A549 treated with GW870086 at 1 μM for 4 hours (cell line): ENCODE data around the gene PARP1. TPM values are rescaled to one million over a fixed set of nuclear protein-coding genes. Genes with fewer than 3 reads are reported as not detected.

ENCODE experiments used
- total RNA-seq: library from RNA; stranded (reverse); fragments of 200-300 nt; extraction: Qiagen RNA extraction; gene quantifications from 5 replicates; pipeline ENCODE4 v1.2.3, GENCODE V29; 2022; ENCODE audit warnings: low read depth

Gene PARP1
- 94.3 to 122 TPM (median 112 TPM) in 5 replicates for total RNA-seq

DNA sequence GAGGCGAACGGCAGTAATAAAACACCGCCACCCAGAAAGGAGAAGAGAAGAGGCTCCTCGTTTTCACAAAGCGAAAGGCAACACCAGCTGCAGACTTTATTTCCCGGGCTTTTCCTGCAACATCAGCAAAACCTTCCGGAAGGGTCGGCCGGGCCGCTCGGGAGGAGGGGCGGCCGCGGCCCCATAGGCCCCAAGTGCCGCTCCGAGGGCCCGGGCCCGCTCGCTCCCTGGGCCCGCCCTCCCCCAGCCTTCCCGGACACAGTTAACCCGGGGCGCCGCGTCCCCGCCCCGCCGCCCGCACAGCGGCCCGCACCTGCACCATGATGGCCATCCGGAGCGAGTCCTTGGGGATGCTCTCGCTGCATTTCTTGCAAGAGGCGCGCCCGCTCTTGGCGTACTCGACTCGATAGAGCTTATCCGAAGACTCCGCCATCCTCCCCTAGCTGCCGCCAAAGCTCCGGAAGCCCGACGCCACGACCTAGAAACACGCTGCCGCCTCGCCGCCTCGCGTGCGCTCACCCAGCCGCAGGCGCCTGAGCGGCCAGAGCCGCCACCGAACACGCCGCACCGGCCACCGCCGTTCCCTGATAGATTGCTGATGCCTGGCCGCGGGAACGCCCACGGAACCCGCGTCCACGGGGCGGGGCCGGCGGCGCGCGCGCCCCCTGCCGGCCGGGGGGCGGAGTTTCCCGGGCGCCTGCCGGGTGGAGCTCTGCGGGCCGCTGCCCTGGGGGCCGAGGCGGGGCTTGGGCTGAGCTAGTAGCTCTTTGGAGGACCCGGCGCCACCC lies at the start of gene PARP1:
Gene PARP1 (minus strand): TSS at position 597 of the 788 bp plus-strand sequence. CDS start 164 bp downstream, at position 433.

Other genes with a start within 250 kb of the PARP1 start
- gene ACBD3, start 221.4 kb downstream of the PARP1 start, total RNA-seq = 20.3 to 29.9 TPM (median 25.1 TPM) in 5 replicates
- gene MIXL1, start 184.4 kb downstream of the PARP1 start, total RNA-seq = not detected in 5 replicates
- 5.7 to 7.8 TPM (median 7.4 TPM) in 5 replicates for gene LIN9, start 98.9 kb downstream of the PARP1 start, total RNA-seq
- not detected in 5 replicates for gene STUM, start 140.7 kb upstream of the PARP1 start, total RNA-seq